HEK293 (cell line): ENCODE results near the gene CLEC4G.

Experiments used
- CTCF ChIA-PET: fragments of 350-600 bp; formaldehyde crosslinking; extraction: SDS; loops from one replicate; lab custom pipeline; 2021; ENCODE audit warnings: antibody characterized with exemption; lab: Yijun Ruan, JAX
- POLR2A ChIA-PET: fragments of 300-600 bp; formaldehyde crosslinking; extraction: SDS; loops from one replicate; lab custom pipeline; 2020; ENCODE audit warnings: antibody characterized with exemption, inconsistent platforms; lab: Yijun Ruan, JAX
- H3K27ac ChIP-seq: fragments of 200-500 bp; sonication (Bioruptor generic); 2 replicates; pipeline ENCODE4 v1.5.1; 2014; ENCODE audit warnings: low read depth, low read length, control low read depth, inconsistent platforms; ENCODE audit errors: extremely low read depth
- H3K36me3 ChIP-seq, 2 experiments: fragments of 200-500 bp in 1 of 2; sonication (Bioruptor generic) in 1 of 2; 1 replicate in 1 of 2; 2 replicates in 1 of 2; pipeline ENCODE4 v1.5.1; 2014 to 2017; ENCODE audit warnings: inconsistent platforms in 2 of 2, low read length in 2 of 2; ENCODE audit not compliant: control insufficient read depth in 2 of 2, insufficient read depth in 1 of 2
- H3K4me1 ChIP-seq: fragments of 200-500 bp; sonication (Bioruptor generic); 2 replicates; pipeline ENCODE4 v1.5.1; 2014; ENCODE audit warnings: mild to moderate bottlenecking, low read length, inconsistent platforms; ENCODE audit not compliant: control insufficient read depth, insufficient read depth
- H3K4me3 ChIP-seq: 2 replicates; pipeline ENCODE4 v1.5.1; 2011; ENCODE audit warnings: low read depth, mild to moderate bottlenecking, control low read depth, low read length, moderate library complexity
- H3K9me3 ChIP-seq: fragments of 200-500 bp; sonication (Bioruptor generic); 2 replicates; pipeline ENCODE4 v1.5.1; 2014; ENCODE audit warnings: low read depth, low read length, inconsistent platforms; ENCODE audit not compliant: control insufficient read depth, insufficient read depth
- EGR2 ChIP-seq: fragments of 450-650 bp; formaldehyde crosslinking; IDR thresholded peaks from 2 replicates; pipeline ENCODE4 v1.5.1; 2016; ENCODE audit warnings: low read depth, missing biosample characterization, missing genetic modification characterization
- KLF1 ChIP-seq: fragments of 450-650 bp; formaldehyde crosslinking; IDR thresholded peaks from 2 replicates; pipeline ENCODE4 v1.5.1; 2016; ENCODE audit warnings: missing biosample characterization, missing genetic modification characterization
- KLF9 ChIP-seq: fragments of 450-650 bp; formaldehyde crosslinking; IDR thresholded peaks from 2 replicates; pipeline ENCODE4 v1.5.1; 2016; ENCODE audit warnings: missing biosample characterization, missing genetic modification characterization, low read depth
- MEIS1 ChIP-seq: sonication (generic); formaldehyde crosslinking; IDR thresholded peaks from 2 replicates; pipeline ENCODE4 v1.8.1; 2022; ENCODE audit warnings: missing genetic modification reagents, mild to moderate bottlenecking, borderline replicate concordance
- MYNN ChIP-seq: fragments of 450-650 bp; formaldehyde crosslinking; IDR thresholded peaks from 2 replicates; pipeline ENCODE4 v1.5.1; 2016; ENCODE audit warnings: missing biosample characterization, missing genetic modification characterization, borderline replicate concordance
- SCRT2 ChIP-seq: fragments of 450-650 bp; formaldehyde crosslinking; IDR thresholded peaks from 2 replicates; pipeline ENCODE4 v1.5.1; 2016; ENCODE audit warnings: missing biosample characterization, missing genetic modification characterization
- TCF7L2 ChIP-seq: IDR thresholded peaks from 2 replicates; pipeline ENCODE4 v1.6.1; 2011; ENCODE audit warnings: low read depth, mild to moderate bottlenecking, inconsistent platforms, low read length, moderate library complexity, borderline replicate concordance
- ZBTB1 ChIP-seq: fragments of 450-650 bp; formaldehyde crosslinking; IDR thresholded peaks from 2 replicates; pipeline ENCODE4 v1.5.1; 2016; ENCODE audit warnings: missing biosample characterization, missing genetic modification characterization
- ZBTB21 ChIP-seq: fragments of 450-650 bp; formaldehyde crosslinking; IDR thresholded peaks from 2 replicates; pipeline ENCODE4 v1.5.1; 2017; ENCODE audit warnings: missing biosample characterization, missing genetic modification characterization
- ZNF132 ChIP-seq: fragments of 450-650 bp; formaldehyde crosslinking; IDR thresholded peaks from 2 replicates; pipeline ENCODE4 v1.5.1; 2017; ENCODE audit warnings: missing biosample characterization, missing genetic modification characterization, borderline replicate concordance
- ZNF146 ChIP-seq: fragments of 450-650 bp; formaldehyde crosslinking; IDR thresholded peaks from 2 replicates; pipeline ENCODE4 v1.5.1; 2016; ENCODE audit warnings: missing biosample characterization, missing genetic modification characterization
- ZNF248 ChIP-seq: fragments of 450-650 bp; formaldehyde crosslinking; IDR thresholded peaks from 2 replicates; pipeline ENCODE4 v1.5.1; 2017; ENCODE audit warnings: missing biosample characterization, missing genetic modification characterization
- ZNF266 ChIP-seq: fragments of 450-650 bp; formaldehyde crosslinking; IDR thresholded peaks from 2 replicates; pipeline ENCODE4 v1.5.1; 2016; ENCODE audit warnings: missing biosample characterization, missing genetic modification characterization, low read depth
- ZNF426 ChIP-seq: fragments of 450-650 bp; formaldehyde crosslinking; IDR thresholded peaks from 2 replicates; pipeline ENCODE4 v1.5.1; 2017; ENCODE audit warnings: missing biosample characterization, missing genetic modification characterization, mild to moderate bottlenecking, inconsistent platforms, moderate library complexity
- ZNF501 ChIP-seq: fragments of 450-650 bp; formaldehyde crosslinking; IDR thresholded peaks from 2 replicates; pipeline ENCODE4 v1.5.1; 2016; ENCODE audit warnings: missing biosample characterization, missing genetic modification characterization
- ZNF560 ChIP-seq: fragments of 450-650 bp; formaldehyde crosslinking; IDR thresholded peaks from 2 replicates; pipeline ENCODE4 v1.5.1; 2017; ENCODE audit warnings: missing biosample characterization, missing genetic modification characterization, borderline replicate concordance
- ZNF600 ChIP-seq: fragments of 450-650 bp; formaldehyde crosslinking; IDR thresholded peaks from 2 replicates; pipeline ENCODE4 v1.5.1; 2016; ENCODE audit warnings: missing biosample characterization, missing genetic modification characterization
- ZNF621 ChIP-seq: fragments of 450-650 bp; formaldehyde crosslinking; IDR thresholded peaks from 2 replicates; pipeline ENCODE4 v1.5.1; 2017; ENCODE audit warnings: missing biosample characterization, missing genetic modification characterization
- ZNF707 ChIP-seq: fragments of 450-650 bp; formaldehyde crosslinking; IDR thresholded peaks from 2 replicates; pipeline ENCODE4 v1.5.1; 2016; ENCODE audit warnings: missing biosample characterization, missing genetic modification characterization
- ZNF837 ChIP-seq: fragments of 450-650 bp; formaldehyde crosslinking; IDR thresholded peaks from 2 replicates; pipeline ENCODE4 v1.5.1; 2016; ENCODE audit warnings: missing biosample characterization, missing genetic modification characterization
- ZSCAN16 ChIP-seq: fragments of 450-650 bp; formaldehyde crosslinking; IDR thresholded peaks from 2 replicates; pipeline ENCODE4 v1.5.1; 2016; ENCODE audit warnings: missing biosample characterization, missing genetic modification characterization
- ZSCAN4 ChIP-seq: fragments of 450-650 bp; formaldehyde crosslinking; IDR thresholded peaks from 2 replicates; pipeline ENCODE4 v1.5.1; 2017; ENCODE audit warnings: missing biosample characterization, missing genetic modification characterization
- TF ChIP-seq, protein P1 (sequence below): fragments of 450-650 bp; formaldehyde crosslinking; IDR thresholded peaks from 2 replicates; pipeline ENCODE4; 2016; ENCODE audit warnings: missing biosample characterization, missing genetic modification characterization
- TF ChIP-seq, protein P2 (sequence below): fragments of 450-650 bp; formaldehyde crosslinking; IDR thresholded peaks from 2 replicates; pipeline ENCODE4 v1.5.1; 2016; ENCODE audit warnings: missing biosample characterization, missing genetic modification characterization

CLEC4G gene

DNA sequence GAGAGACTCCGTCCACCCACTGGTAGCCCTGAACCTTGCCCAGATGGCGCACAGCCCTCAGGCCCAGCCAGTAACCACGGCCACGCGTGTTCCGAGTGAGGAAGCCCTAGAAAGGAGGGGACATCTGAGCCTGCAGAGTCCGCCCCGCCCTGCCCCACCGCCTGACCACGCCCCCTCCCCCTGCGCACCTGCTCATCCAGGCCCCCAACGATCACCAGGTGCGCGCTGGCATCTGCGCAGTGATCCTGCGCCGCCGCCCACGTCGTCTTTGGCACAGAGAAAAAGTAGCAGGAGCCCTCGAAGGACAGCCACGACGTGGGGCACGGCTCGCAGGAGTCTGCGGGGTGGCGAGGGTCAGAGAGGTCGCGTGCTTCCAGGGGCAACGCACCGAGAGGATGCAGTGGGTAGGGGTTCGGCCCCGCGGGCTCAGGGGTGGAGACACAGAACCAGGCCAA is 2.1 kb downstream of the CLEC4G start:
- TF ChIP-seq ZNF501 (tag by site-specific recombination): no peak
- TF ChIP-seq KLF9 (tag by site-specific recombination): 0 out of 2 replicates have a peak, but pooled peaks have one; percentile 20
- no peaks in the 10 kb centered on the region for H3K9me3 ChIP-seq
- no peaks in the 10 kb centered on the region for H3K4me1 ChIP-seq
- ChIA-PET CTCF (no interaction called here), POLR2A (no interaction called here)
- H3K4me3 ChIP-seq: no peak overlapping the region
- H3K36me3 ChIP-seq: no peaks in the 10 kb centered on the region
- H3K27ac ChIP-seq: no peak overlapping the region

DNA sequence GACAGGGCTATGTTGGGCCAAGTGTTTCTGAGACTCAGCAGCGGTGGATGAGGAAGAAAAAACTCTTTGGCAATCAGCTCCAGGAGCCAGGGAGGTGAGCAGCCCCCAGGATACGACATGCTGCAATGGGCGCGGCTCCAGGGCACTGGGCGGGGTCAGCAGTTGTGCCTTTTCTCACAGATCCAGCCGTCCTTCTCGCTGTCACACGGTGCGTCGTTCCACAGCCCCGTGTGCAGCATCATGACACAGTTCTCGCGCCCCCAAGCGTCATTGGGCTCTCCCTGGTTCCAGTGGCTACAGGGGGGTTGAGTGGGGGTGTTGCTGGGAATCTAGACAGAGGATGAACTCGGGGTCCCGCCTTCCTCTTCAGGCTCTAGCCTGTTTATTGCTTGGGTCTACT is 2.7 kb downstream of the CLEC4G start:
- no peak overlapping the region for H3K4me3 ChIP-seq
- no peaks in the 10 kb centered on the region for H3K9me3 ChIP-seq
- ChIA-PET CTCF (interaction anchor here (1.2 kb wide), 1 partner anchor 257 kb away, joined by 3 read pairs; no protein-coding TSS in a partner anchor), POLR2A (no interaction called here)
- no peaks in the 10 kb centered on the region for H3K4me1 ChIP-seq
- TF ChIP-seq KLF1 (tag by site-specific recombination): peak; percentile 25; the same call in 1 of the 2 replicates
- no peak for TF ChIP-seq ZNF560 (tag by site-specific recombination)
- TF ChIP-seq ZNF426 (tag by site-specific recombination): no peak
- no peaks in the 10 kb centered on the region for H3K36me3 ChIP-seq
- H3K27ac ChIP-seq: no peak overlapping the region

DNA sequence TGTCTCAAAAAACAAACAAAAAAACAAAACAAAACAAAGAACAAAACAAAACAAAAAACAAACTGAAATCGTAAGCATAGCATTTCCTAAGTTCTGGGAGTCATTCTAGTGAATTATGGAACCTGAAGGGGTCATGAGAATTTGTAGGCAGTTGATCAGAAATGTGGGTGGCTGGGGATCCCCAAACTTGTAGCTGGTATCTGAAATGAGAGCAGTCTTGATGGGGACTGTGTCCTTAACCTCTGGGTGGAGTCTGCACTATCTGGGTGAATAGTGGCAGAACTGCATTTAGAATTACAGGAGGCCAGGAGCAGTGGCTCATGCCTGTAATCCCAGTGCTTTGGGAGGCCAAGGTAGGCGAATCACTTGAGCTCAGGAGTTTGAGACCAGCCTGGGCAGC is 6.1 kb downstream of the CLEC4G start:
- no peak overlapping the region for H3K27ac ChIP-seq
- no peaks in the 10 kb centered on the region for H3K9me3 ChIP-seq
- TF ChIP-seq, protein P1, sequence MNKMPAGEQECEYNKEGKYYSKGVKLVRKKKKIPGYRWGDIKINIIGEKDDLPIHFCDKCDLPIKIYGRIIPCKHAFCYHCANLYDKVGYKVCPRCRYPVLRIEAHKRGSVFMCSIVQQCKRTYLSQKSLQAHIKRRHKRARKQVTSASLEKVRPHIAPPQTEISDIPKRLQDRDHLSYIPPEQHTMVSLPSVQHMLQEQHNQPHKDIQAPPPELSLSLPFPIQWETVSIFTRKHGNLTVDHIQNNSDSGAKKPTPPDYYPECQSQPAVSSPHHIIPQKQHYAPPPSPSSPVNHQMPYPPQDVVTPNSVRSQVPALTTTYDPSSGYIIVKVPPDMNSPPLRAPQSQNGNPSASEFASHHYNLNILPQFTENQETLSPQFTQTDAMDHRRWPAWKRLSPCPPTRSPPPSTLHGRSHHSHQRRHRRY (tag by site-specific recombination): no peak
- TF ChIP-seq ZNF248 (tag by site-specific recombination) (no peak), ZNF132 (tag by site-specific recombination) (no peak), ZSCAN16 (tag by site-specific recombination) (no peak), ZBTB21 (no peak), ZNF266 (no peak), EGR2 (tag by site-specific recombination) (no peak), MYNN (tag by site-specific recombination) (no peak), ZSCAN4 (tag by site-specific recombination) (no peak), ZNF707 (tag by site-specific recombination) (no peak), SCRT2 (tag by site-specific recombination) (no peak), MEIS1 (no peak), ZNF621 (tag by site-specific recombination) (no peak)
- TF ChIP-seq, all 188 proteins: peak for 0
- ChIA-PET POLR2A (no interaction called here), CTCF (no interaction called here)
- H3K4me1 ChIP-seq: no peaks in the 10 kb centered on the region
- no peaks in the 10 kb centered on the region for H3K36me3 ChIP-seq
- H3K4me3 ChIP-seq: no peak overlapping the region

- H3K36me3 ChIP-seq: no peaks in the 10 kb centered on the region
- CTCF ChIA-PET: interaction anchor here (0.6 to 0.7 kb wide), 2 partner anchors 77 to 154 kb away, joined by 4 read pairs; no protein-coding TSS in a partner anchor
- no peaks in the 10 kb centered on the region for H3K4me1 ChIP-seq
- H3K27ac ChIP-seq: no peak overlapping the region
- POLR2A ChIA-PET: interaction anchor here (0.8 kb wide), 1 partner anchor 599 kb away, joined by 3 read pairs; the partner anchor contains the start of genes NDUFA7 and RPS28
- no peaks in the 10 kb centered on the region for H3K9me3 ChIP-seq
- TF ChIP-seq, protein P2, sequence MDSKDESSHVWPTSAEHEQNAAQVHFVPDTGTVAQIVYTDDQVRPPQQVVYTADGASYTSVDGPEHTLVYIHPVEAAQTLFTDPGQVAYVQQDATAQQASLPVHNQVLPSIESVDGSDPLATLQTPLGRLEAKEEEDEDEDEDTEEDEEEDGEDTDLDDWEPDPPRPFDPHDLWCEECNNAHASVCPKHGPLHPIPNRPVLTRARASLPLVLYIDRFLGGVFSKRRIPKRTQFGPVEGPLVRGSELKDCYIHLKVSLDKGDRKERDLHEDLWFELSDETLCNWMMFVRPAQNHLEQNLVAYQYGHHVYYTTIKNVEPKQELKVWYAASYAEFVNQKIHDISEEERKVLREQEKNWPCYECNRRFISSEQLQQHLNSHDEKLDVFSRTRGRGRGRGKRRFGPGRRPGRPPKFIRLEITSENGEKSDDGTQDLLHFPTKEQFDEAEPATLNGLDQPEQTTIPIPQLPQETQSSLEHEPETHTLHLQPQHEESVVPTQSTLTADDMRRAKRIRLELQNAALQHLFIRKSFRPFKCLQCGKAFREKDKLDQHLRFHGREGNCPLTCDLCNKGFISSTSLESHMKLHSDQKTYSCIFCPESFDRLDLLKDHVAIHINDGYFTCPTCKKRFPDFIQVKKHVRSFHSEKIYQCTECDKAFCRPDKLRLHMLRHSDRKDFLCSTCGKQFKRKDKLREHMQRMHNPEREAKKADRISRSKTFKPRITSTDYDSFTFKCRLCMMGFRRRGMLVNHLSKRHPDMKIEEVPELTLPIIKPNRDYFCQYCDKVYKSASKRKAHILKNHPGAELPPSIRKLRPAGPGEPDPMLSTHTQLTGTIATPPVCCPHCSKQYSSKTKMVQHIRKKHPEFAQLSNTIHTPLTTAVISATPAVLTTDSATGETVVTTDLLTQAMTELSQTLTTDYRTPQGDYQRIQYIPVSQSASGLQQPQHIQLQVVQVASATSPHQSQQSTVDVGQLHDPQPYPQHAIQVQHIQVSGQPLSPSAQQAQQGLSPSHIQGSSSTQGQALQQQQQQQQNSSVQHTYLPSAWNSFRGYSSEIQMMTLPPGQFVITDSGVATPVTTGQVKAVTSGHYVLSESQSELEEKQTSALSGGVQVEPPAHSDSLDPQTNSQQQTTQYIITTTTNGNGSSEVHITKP: no peak
- no peak for TF ChIP-seq TCF7L2
- TF ChIP-seq ZNF132 (tag by site-specific recombination): no peak
- TF ChIP-seq ZNF837 (tag by site-specific recombination): no peak
- no peak for TF ChIP-seq ZBTB1 (tag by site-specific recombination)
- no peak for TF ChIP-seq ZNF146 (tag by site-specific recombination)
- no peak for TF ChIP-seq SCRT2 (tag by site-specific recombination)
- no peak for TF ChIP-seq ZNF600
- no peak overlapping the region for H3K4me3 ChIP-seq
These were observed 9.7 kb downstream of the CLEC4G start for GRCh38 chr19:7722231-7722651.
